NCI-H146 (cell line): ENCODE results near the gene TBC1D22A.

Experiments used
- DNase-seq: peaks from one replicate; lab custom pipeline; 2025; lab: John Stamatoyannopoulos, UW

The TBC1D22A gene

DNA sequence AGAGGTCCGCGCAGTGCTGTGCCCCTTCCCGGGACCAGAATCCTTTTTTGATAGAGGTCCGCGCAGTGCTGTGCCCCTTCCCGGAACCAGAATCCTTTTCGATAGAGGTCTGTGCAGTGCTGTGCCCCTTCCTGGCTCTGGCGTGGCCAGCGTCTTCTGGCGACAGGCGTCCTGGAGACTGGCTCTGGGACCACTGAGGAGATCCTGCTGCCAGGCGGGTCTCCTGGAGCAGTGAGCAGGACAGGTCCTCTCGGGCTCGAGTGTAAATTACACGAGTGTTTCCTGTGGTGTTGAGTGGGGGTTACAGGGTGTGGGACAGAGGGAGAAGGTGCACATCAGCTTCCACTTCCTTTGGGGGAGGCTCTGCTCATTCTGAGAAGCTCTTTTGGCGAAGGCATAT is 98.1 kb downstream of the TBC1D22A start:
- no peak for DNase-seq

DNA sequence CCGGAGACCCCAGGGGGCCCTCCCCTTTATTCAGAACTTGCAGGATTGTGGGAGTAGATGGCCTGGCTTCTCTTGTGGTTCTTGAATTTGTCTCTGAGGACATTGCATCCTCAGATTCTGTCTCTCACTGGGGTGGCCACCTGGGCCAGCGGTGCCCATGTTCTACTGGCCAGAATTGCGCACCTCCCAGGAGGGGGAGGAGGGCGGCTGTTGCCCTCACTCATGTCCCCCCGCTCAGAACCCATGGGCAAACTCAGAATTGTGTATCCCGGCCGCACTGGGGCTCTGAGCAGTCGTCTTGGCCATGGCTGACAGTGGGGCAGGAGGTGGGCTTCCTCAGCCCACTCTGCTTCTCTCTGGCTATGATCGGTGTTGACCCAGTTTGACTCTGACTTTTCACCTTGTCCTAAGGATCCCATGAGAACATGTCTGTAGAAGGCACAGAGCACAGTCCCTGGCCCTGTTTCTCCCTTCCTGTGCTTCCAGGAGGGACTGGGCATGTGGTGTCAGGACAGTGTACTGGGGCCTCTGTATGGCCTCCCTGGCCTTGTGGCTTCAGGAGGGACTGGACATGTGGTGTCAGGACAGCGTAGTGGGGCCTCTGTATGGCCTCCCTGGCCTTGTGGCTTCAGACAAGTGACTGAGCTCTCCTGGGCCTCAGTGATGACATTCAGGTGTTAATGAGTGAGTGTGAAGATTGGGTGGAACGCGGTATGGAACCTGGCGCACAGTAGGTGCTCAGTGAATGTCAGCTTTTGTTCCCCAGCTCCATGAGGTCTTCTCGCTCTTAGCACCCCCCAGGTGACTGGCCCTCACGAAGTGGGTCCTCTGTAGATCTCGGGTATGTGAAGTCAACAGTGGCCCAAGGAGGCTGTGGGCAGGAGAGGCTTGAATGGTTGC is 99.3 kb downstream of the TBC1D22A start:
- DNase-seq, result no peak

DNA sequence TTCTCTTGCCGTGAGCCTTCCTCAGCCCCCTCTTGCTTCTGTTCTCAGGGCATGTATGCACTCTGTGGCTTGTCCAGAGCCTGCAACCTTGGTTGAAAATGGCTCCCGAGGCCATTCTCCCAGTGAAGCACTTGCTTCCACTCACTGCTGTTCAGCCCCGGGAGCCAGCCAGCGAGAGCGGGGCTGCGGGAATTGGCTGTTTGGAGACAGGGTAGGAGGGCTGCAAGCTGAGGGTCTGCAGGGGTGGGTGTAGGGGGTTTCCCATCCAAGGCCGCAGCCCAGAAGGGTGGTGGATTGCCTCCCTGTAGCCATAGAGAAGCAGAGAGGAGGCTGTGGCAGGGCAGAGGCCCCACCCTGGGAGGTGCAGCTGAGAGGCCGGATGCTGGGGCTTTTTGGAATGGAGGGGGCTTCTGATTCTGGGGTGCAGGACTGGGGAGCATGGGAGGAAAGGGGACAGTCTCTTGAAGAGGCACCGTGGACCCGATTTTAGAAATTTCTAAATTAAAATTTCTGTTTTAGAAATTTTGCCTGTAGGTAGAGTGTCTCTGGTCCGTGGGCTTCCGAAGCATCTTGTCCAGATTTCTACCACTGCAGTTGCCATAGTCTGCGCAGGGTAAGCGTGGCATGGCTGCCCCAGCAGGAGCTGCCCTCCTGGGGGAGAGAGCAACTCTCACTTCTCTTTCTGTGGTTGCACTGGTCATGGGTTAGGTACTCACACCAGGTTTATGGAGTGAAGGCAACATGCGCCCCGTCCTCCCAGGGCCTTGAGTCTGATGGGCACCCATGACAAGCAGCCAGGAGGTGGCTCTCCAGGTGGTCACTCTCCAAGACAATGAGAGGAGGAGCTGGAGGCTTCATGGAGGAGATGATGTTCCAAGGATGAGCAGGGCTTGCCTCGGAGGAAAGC is 100.2 kb downstream of the TBC1D22A start:
- no peak for DNase-seq

DNA sequence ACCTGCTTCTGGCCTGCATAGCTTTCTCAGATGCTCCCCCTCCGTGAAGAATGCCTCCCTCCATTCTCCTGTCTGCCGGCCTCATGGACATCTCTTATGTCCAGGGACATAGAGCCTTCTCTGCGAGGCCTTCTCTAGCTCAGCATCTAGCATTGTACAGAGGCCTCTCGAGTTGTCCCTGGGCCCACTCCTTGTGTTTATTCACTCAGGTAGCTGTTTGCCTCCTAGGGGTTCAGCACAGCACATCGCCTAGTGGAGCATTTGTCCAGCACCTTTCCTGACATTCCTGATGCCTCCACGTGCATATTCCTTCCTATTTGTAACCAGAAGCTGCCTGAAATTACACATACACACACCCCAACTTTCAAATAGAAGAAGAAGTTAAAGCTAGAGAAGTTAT is 101.3 kb downstream of the TBC1D22A start:
- DNase-seq, result no peak

DNA sequence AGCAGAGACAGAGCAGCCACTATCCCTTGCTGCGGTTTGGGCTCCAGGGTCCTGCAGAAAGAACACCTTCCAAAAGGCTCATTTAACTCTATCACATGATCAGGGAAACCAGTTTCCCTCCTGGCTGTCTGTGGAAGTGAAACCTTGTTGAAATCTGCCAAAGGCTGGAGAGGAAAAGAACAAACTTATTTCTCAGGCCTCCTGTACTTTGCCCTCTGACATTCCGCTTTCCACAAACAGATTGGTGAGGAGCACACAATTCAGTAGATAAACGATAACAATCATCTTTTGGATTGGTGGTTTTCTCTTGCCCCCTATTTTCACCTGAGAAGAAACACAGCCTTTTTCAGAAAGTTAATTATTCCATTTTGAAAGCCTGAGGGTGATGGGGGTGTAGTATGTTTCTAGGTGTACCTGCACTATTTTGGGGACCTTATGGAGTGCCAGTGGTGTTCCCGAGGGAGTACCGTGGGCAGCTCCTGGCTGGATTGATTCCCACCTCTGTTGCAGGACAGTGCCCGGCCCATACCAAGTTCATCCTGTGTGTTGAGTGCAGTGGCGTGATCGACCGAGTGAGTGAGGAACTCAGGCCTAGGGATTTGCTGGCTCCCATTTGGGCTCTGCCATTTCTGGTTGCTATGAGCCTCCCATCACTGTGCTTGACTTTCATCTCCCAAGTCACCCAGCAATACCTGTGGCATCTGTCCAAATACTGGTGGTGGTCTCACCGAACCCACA is 102.0 kb downstream of the TBC1D22A start:
- no peak for DNase-seq

DNA sequence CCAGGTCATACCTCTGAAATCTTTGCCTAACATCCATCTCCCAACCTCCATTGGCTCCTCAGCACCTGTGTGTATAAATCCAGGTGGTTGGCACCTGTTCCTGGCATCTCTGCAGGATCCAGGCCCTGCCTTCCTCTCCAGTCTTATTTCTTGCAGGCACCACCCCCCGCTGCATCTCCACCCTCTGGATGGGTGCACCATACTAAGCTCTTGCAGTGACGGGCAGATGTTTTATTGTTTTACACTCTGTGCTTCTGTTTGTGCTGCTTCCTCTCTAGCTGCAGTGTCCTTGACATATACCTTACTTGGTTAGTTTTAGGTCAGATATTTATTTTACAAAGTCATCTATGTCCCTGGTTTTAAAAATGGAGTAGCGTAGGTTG is 102.6 kb downstream of the TBC1D22A start:
- DNase-seq, result peak; percentile 28

DNA sequence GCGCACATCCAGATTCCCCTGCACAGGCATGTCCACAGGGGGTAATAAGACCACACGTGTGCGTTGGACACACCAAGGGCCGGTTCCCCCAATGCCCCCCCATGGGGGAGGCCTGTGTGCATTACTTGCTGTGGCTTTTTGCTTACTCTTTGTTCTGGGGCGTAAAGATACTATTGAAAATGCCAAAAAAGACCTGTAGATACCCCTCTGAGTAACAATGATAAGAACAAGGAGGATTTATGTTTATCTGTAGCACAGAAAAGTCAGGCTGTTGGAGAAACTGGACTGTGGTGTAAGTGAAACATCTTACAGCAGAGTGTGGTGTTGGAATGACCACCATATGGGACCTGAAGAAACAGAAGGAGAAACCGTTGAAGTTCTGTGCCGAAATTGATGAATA is 103.2 kb downstream of the TBC1D22A start:
- DNase-seq, result no peak

DNA sequence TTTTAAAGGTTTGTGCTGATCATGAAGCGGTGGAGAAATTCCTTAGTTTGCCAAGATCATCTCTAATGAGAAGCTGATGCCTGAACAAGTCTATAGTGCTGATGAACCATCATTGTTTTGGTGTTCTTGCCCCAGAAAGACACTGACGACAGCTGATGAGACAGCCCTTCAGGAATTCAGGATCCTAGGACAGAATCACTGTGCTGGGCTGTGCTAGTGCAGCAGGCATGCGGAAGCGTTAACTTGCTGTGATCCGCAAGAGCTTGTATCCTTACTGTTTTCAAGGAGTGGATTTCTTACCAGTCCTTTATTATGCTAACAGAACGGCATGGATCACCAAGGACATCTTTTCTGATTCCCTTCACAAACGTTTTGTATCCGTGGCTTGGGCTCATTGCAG is 104.1 kb downstream of the TBC1D22A start:
- DNase-seq, result no peak

DNA sequence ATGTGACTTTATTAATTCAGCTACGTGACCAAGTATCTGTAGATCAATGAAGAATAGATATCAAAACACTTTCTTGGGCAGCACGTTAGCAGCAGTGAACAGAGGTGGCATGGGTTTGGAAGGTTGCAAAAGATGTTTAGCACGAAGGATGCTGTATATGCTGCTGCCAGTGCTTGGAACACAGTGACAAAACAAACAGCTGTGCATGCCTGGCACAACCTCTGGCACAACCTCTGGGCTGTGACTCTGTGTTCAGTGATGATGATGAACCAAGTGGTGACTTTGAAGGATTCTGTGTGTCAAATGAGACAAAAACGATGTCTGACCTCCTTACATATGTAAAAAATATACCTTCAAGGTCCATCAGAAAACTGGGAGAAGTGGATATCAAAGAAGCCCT is 104.7 kb downstream of the TBC1D22A start:
- no peak for DNase-seq

DNA sequence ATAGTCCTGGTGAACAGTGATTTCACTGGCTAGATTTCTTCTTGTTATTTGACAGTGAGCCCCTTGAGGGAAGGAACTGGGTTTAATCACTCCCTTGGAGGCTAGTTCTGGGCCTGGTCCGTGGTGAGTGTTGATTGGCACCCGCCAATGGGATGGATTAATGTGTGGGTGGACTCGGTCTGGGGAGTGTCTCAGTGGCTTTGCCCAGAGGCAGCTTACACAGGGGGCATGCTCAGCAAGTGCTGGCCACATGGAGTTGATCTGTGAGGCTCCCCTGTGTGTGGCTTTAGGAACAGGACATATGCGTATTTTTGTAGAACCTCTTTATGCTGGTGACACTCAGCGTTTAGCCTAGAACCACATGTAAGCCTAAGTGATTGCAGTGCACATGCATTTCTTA is 106.9 kb downstream of the TBC1D22A start:
- no peak for DNase-seq

DNA sequence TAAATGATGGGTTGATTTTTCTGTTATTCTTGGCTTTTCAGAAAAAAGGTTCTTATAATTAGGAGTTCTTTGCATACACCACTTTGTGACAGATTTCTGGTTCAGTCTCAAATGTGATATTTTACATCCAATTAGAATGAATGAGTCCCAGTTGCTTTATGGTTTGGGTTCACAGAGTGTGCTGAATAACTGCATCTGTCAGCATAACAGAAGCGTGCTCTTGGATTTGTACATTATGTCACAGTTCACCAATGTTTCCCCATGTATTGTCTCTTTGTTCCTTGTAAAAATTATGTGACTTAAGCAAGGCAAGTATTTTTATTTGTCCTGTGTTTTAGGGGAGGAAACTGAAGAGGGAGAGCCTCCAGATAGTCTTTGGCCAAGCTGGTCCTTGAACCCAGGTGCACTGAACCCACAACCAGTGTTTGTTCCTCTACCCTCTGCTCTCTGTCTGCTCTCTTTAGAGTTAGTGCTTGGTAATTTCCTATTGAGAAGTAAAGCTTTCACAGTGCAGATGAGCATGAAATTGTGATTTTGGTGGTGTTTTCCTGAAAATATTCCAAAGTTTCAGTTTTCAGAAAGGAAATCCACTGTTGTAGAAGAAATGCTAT is 107.5 kb downstream of the TBC1D22A start:
- no peak for DNase-seq

DNA sequence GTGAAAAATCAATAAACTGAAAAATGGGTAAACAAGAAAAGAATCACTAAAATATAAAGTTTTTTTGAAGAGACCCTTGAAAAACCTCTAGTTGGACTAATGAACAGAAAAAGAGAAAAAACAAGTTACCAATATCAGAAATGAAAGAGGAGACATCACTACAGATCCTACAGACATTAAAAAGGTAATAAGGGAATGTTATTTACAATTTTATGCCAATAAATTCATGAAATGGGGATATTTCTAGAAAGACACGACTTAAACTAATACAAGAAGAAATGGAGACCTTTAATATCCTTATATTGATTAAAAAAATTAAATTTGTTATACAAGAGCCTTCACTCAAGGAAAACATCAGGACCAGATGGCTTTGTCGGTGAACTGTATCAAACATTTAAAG is 109.4 kb downstream of the TBC1D22A start:
- DNase-seq, result no peak

DNA sequence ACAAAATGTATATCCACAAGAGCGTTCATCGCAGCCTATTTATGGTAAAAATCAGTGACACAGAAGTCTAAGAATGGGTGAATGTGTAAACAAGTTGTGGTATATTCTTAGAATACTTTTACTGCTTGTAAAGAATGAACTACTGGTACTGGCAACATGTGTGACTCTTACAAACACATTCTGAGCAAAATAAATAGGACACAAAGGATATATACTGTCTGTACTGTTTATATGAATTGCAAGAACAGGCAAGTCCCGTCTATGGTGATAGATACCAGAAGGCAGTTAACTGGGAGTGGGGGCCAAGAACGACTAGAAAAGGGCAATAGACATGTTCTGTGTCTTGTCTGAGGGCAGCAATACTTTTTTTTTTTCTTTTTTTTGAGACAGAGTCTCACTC is 112.6 kb downstream of the TBC1D22A start:
- no peak for DNase-seq

DNA sequence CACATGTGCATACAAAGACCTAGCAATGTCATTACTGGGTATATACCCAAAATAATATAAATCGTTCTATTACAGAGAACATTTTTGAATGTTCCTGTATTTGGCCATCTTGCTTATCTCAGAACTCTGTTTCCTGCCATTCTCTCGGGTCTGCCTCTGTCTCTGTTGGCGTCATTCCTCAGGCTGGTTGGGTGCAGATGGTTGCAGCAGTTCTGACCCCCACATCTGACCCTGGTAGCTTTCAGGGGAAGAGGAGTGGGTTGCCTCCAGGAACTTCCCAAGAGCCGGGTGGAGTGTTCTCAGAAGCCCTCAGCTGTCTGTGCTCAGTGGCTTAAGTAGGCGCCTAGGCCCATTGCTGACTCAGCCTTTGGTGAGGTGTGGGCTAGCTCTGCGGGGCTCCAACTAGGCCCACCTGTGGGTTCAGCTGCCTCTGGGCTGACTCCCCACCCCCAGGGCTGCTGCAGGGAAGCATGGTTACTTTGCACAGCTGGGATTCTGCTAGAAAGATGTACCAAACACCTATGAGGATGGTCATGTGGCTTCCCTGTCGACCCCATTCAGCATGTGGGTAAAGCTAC is 114.0 kb downstream of the TBC1D22A start:
- DNase-seq, result no peak

DNA sequence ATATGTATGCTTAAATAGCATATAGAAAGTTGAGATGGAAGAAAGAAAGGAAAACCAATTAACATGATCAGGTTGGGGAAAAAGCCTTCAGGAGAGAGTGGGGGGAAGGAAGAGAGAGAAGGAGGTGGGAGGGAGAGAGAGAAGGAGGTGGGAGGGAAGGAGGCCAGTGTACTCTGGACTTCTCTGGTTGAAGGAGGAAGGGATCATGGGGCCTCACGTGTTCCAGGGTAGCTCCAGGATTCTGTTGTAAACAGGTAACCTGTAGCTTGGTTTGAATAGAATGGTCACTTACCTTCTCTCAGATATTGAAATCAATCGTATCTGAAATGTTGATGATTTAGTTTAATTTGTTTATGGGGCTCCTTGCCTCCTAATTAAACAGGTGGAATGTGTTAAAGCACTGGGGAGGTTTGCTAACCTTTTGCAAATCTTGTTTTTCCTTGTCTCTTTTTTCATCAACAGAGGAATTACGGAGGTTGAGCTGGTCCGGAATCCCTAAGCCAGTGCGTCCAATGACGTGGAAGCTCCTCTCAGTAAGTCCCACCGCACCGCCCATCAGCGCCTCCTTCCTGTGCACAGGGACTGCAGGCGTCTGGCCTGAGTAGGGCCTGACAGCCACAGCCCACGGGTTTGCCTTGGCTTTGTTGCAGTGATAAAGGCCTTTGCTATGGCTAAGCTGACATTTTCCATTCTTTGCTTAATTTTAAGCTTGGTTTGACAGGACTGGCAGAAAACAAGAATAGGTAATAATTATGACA is 115.9 kb downstream of the TBC1D22A start:
- DNase-seq, result no peak

DNA sequence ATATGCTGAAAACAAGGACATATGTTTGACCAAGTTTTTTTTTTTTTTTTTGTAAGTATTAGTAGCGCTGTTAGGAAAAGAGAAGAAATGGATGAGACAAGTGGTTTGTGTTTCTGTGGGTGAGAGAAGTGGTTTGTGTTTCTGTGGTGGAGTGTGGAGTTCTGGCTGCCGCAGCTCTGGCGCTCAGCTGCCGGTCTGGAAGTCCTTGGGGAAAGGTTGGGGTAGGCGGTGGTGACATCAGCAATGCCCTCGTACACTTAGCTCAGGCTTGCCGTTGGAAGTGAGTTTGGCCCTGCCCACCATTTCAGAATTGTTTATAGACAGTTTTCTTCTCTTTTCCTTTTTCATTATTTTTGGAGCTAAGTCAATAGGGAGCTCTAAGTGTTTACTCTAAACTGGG is 116.6 kb downstream of the TBC1D22A start:
- DNase-seq, result no peak

DNA sequence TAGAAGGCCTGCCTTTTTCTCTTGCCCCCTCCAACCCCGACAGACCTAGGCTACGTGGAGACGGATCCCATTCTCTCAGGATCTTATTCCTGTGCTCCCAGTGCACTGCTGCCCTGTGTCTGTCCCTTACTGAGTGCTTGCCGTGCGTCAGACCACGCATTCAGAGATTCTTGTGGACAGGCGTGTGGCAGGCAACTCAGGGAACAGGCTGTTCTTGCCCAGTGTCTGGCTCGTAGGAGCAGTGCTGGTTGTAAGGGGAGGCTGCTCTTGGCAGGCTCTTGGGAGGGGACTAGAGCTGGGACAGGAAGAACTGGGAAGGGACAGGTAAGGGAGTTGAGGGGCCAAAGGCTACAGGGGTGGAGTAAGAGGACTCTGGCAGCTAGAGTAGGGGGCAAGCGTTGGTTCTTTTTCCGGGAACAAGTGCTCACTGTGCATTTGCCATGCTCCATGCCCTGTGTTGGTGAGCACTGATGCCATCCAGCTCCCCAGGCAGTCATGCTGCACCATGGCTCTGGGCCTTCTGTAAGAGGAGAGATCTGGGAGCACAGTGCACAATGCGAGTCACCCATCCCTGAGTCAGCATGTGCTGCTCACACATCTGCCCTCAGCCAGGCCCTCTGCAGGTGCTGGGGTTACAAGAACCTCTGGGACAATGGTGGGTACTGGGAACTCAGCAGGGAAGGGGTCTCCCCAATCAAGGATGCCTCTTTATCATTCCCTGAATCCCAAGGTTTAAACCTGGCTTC is 119.1 kb downstream of the TBC1D22A start:
- DNase-seq, result no peak

DNA sequence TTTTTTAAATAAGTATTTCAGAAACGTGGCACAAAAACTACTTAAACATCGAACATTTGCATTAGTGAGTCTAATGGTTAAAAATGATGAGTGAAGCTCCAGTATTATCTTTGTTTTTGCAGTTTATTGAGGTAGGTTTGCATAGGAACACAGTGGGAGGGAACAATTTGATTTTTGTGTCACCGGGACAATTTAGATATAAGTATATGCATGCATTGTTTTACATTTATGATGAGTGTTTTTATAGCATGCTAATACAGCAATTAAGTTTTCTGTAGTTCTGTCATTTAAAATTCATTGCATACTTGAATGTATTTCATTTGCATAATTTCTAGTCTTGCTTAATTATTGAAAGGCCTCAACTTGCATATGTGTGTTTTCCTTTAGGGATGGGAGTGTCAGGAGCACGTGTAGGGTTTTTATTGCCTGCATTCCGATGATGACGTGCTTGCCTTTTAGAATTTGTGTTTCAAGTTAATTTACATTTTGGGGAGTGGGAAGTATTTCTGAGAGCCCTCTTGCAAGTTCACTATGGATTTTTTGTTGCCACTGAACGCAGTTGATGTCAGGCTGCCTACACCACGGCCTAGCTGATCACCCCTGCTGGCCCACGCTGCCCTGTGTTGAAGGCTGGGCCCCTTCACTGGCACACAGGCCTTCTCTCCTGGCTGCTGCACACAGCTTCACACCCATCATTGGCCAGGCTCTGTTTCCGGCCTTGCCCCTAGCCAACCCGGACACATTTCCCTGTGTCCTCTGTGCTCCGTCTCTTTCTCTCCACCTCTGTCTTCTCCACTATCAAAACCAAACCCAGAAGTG is 120.9 kb downstream of the TBC1D22A start:
- no peak for DNase-seq

DNA sequence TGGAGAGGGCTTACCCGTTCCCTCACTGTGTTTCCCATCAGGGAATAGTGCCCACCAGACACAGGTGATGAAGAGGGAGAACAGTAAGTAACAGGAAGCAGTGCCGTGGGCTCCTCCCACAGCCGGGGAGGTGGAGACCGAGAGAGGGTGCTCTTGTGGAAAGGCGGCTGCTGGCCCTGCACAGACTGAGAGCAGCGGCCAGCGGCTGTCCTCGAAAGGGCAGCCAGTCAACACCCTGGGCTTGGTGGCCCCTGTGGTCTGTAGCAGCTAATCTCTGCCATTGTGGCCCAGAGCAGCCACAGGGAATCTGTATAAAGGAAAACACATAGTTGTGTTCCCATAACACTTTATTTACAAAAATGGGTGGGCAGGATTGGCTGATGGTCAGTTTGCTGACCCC is 121.9 kb downstream of the TBC1D22A start:
- DNase-seq, result no peak
